ENCODE results near the gene CAMTA1.

GRCh38 chr1:7683521-7683920 lies 898.3 kb downstream of the CAMTA1 start:
- no peak for TF ChIP-seq CTCF (IDR thresholded peaks at IDR 0.05)
- TF ChIP-seq POLR2A (IDR thresholded peaks at IDR 0.05) = no peak
- no peak for TF ChIP-seq POLR2AphosphoS5 (IDR thresholded peaks at IDR 0.05)

Measured in stomach (tissue), 4 donors.